Gastrocnemius medialis (tissue), 4 donors: ENCODE data around the gene TMOD4. TPM values are rescaled to one million over a fixed set of nuclear protein-coding genes. Genes with fewer than 3 reads are reported as not detected.
A peak's percentile ranks its signal among the peaks of the same experiment; 100 is the strongest.

Source experiments
- ATAC-seq, 2 donors: fragments of 150-250 bp; one replicate each; pipeline ENCODE4 v1.9.1; 2016
- DNase-seq, 2 donors: peaks; one replicate each; pipeline ENCODE4 v3.0.0-alpha.2; 2019
- H3K27ac ChIP-seq, 4 donors: fragments of 200-600 bp; sonication (generic); 1 replicate in 1 of 4; 2 replicates in 3 of 4; pipeline ENCODE4 v1.5.1; 2016 to 2018; ENCODE audit warnings: mild to moderate bottlenecking in 2 of 4, moderate library complexity in 1 of 4
- H3K27me3 ChIP-seq, 3 donors: fragments of 200-600 bp; sonication (generic) in 2 of 3; 1 replicate in 1 of 3; 2 replicates in 2 of 3; pipeline versions ENCODE4 v1.5.1 to v1.6.0; 2016 to 2019; ENCODE audit warnings: mild to moderate bottlenecking in 1 of 3, moderate library complexity in 1 of 3
- H3K36me3 ChIP-seq, 2 donors: fragments of 200-600 bp; sonication (generic) in 1 of 2; one replicate each; pipeline ENCODE4 v1.5.1; 2017 to 2018
- H3K4me1 ChIP-seq, 2 donors: fragments of 200-600 bp; sonication (generic) in 1 of 2; one replicate each; pipeline ENCODE4 v1.5.1; 2016 to 2017; ENCODE audit warnings: mild to moderate bottlenecking in 2 of 2
- H3K4me3 ChIP-seq, 4 donors: fragments of 200-600 bp; sonication (generic) in 3 of 4; 1 replicate in 1 of 4; 2 replicates in 3 of 4; pipeline ENCODE4 v1.5.1; 2016 to 2019; ENCODE audit warnings: mild to moderate bottlenecking in 2 of 4
- H3K9me3 ChIP-seq, 3 donors: fragments of 200-600 bp; sonication (generic) in 2 of 3; 1 replicate in 1 of 3; 2 replicates in 2 of 3; pipeline ENCODE4 v1.5.1; 2016 to 2019
- POLR2A ChIP-seq, 2 donors: fragments of 450-650 bp; IDR thresholded peaks; one replicate each; pipeline ENCODE4 v1.6.1; 2017; ENCODE audit warnings: antibody characterized with exemption in 2 of 2, mild to moderate bottlenecking in 2 of 2, moderate library complexity in 2 of 2
- in situ Hi-C, 4 donors: fragments of 200-750 bp; cut with MboI; loops; one replicate each; pipeline versions ENCODE4 v1.15.0 to v1.8.0; 2017; ENCODE audit warnings: low sequenced_read_pairs in 4 of 4
- intact Hi-C: fragments of 100-400 bp; cut with DNase I; formaldehyde crosslinking; loops from one replicate; pipeline ENCODE4 v1.15.1; 2023; ENCODE audit warnings: low total_unique reads
- total RNA-seq, 4 donors: library from RNA; depleted of rRNA; stranded (reverse); fragments of >200 nt; gene quantifications; one replicate each; pipeline versions ENCODE4 v1.1.0 to v1.2.3, GENCODE V29; 2016
- TF ChIP-seq, protein P1 (sequence below), 5 experiments: fragments of 450-650 bp in 3 of 5; fragments of 200-600 bp in 2 of 5; sonication (generic) in 2 of 5; IDR thresholded peaks in 4 of 5; conservative IDR thresholded peaks in 1 of 5; 1 replicate in 4 of 5; 2 replicates in 1 of 5; pipeline ENCODE4 v1.5.1; 2016 to 2019; ENCODE audit warnings: antibody characterized with exemption in 5 of 5, mild to moderate bottlenecking in 3 of 5, moderate library complexity in 3 of 5

The TMOD4 gene
- total RNA-seq, 4 donors from 2014 or later: 58.3 to 315 (median 188) TPM

DNA sequence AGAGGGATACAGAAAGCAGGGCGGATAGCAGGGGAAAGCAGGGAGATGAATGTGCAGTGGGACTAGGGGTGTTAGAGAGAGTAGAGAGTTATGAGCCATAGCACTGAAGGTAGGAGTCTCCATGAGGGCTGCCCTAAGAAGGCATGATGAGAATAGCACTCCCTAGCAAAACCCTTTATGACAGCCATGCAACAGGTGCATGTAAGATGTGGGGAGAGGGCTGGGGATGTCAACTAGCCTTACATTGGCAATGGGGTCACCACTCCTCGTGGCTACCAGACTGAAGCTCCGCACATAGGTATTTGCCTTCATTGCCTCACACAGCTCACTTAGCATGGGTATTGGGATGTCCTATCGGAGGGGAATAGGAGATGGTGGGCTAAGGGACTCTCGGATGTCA, 4.6 kb downstream of the TMOD4 start:
- DNase-seq (peak in 1 of 2 donors; percentile 7), ATAC-seq (no peak)
- TF ChIP-seq, protein P1, sequence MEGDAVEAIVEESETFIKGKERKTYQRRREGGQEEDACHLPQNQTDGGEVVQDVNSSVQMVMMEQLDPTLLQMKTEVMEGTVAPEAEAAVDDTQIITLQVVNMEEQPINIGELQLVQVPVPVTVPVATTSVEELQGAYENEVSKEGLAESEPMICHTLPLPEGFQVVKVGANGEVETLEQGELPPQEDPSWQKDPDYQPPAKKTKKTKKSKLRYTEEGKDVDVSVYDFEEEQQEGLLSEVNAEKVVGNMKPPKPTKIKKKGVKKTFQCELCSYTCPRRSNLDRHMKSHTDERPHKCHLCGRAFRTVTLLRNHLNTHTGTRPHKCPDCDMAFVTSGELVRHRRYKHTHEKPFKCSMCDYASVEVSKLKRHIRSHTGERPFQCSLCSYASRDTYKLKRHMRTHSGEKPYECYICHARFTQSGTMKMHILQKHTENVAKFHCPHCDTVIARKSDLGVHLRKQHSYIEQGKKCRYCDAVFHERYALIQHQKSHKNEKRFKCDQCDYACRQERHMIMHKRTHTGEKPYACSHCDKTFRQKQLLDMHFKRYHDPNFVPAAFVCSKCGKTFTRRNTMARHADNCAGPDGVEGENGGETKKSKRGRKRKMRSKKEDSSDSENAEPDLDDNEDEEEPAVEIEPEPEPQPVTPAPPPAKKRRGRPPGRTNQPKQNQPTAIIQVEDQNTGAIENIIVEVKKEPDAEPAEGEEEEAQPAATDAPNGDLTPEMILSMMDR (IDR thresholded peaks at IDR 0.05 in 4 of 5, conservative IDR thresholded peaks at IDR 0.05 in 1 of 5): no peak
- no peak for TF ChIP-seq POLR2A (IDR thresholded peaks at IDR 0.05)
- intact Hi-C loops (no loop called here), in situ Hi-C loops (no loop called here)
- no peaks in the 10 kb centered on the region for H3K27me3 ChIP-seq
- H3K4me1 ChIP-seq: peaks cover 63 to 76% of the 10 kb centered on the region in 2 donors
- H3K4me3 ChIP-seq: peak overlapping the region in 1 of 4 donors; percentile 10
- no peaks in the 10 kb centered on the region for H3K9me3 ChIP-seq
- peak overlapping the region; percentile 91 to 99 (median 92) for H3K27ac ChIP-seq
- H3K36me3 ChIP-seq: peaks cover 0 to 24% of the 10 kb centered on the region in 2 donors

DNA sequence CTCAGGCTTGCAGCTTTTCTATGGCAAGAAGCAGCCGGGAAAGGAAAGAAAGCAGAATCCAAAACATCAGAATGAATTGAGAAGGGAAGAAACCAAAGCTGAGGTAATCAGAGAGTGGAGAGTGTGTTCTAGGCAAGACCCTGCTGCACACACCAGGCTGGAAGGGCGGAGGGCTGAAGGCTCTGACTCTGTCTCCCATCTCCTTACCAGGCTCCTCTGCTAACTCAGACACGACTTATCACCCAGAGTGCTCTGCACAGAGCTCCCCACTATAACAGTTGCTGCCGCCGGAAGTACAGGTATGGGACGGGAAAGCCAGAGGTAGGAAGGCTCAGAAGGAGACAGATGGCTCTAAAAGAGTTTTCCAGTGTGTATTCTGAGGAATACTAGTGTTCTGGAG, 8.7 kb downstream of the TMOD4 start:
- Histone ChIP-seq H3K4me3 (peak overlapping the region in 2 of 4 donors; percentile 84 to 97), H3K27me3 (no peaks in the 10 kb centered on the region), H3K9me3 (no peaks in the 10 kb centered on the region), H3K4me1 (peaks cover 62 to 65% of the 10 kb centered on the region in 2 donors), H3K36me3 (peaks cover 0 to 15% of the 10 kb centered on the region in 2 donors), H3K27ac (peak overlapping the region; percentile 91 to 99 (median 91))
- no peak for ATAC-seq
- intact Hi-C loops (no loop called here), in situ Hi-C loops (no loop called here)
- TF ChIP-seq, protein P1 (IDR thresholded peaks at IDR 0.05 in 4 of 5, conservative IDR thresholded peaks at IDR 0.05 in 1 of 5): no peak
- TF ChIP-seq POLR2A (IDR thresholded peaks at IDR 0.05): no peak
- DNase-seq: peak in 1 of 2 donors; percentile 11

DNA sequence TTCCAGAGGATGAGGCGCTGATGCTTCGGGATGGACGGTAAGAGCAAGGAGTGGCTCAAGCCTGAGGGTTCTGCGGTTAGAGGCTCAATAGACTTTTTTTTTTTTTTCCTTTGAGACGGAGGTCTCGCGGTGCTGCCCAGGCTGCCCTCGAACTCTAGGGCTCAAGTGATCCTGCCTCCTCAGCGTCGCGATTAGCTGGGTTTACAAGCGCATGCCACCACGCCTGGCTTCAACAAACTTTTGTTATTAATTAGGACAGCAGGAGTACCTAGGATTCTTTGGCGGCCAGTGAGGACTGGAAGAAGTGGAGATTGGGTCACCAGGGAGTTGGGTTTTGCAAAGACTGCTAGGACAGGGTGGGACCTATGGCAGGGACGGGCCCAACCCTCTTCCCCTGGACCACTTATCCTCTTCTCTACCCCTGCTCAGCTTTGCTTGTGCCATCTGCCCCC, 9.2 kb downstream of the TMOD4 start:
- in situ Hi-C loops (no loop called here), intact Hi-C loops (loop anchor here (1.0 kb wide), 1 partner anchor 24 kb away; the partner anchor contains the start of gene VPS72)
- peak overlapping the region; percentile 91 to 99 (median 91) for H3K27ac ChIP-seq
- H3K4me3 ChIP-seq: peak overlapping the region; percentile 82 to 97 (median 84)
- TF ChIP-seq, protein P1 (IDR thresholded peaks at IDR 0.05 in 4 of 5, conservative IDR thresholded peaks at IDR 0.05 in 1 of 5): no peak
- no peak for TF ChIP-seq POLR2A (IDR thresholded peaks at IDR 0.05)
- H3K4me1 ChIP-seq: peaks cover 56 to 59% of the 10 kb centered on the region in 2 donors
- H3K36me3 ChIP-seq: peaks cover 0 to 19% of the 10 kb centered on the region in 2 donors
- H3K27me3 ChIP-seq: no peaks in the 10 kb centered on the region
- ATAC-seq: peak in 1 of 2 donors; percentile 1
- H3K9me3 ChIP-seq: no peaks in the 10 kb centered on the region
- DNase-seq: peak in 1 of 2 donors; percentile 25

DNA sequence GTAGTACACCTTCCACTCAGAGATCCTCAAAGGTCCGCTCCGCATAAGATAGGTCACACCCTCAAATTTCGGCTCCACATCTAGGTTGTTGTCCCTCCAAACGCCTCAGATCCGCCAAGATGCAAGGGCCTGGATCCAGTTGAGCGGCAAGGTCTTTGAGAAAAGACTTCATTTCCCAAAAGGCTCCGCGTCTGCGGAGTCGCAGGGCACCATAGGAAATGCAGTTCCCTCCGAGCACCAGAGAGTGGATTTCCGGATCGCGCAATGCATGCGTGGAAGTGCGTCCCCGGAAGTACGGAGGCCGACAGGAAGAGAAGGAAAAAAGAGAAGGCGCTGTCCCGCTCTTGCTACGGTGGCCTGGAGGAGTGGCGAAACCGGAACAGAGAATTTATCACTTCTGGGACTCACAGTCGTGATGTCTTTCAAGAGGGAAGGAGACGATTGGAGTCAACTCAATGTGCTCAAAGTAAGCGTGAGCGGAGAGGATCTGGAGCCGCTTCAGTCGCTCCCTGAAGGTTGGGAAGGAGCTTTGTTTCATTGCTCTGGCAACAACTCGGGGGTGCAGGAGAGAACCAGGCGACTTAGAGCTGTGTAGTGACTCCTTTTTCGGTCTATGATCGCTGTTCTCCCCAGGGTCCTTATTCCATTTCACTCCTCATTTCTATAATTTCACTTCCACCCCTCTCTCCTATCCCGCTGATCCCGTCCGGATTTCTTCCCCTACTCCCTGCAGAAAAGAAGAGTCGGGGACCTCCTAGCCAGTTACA, 9.9 kb downstream of the TMOD4 start, which contains the start of the genes LYSMD1 and SCNM1:
Gene LYSMD1, minus strand, starts transcription at position 165 of the 767 bp plus-strand sequence. CDS start 644 bp downstream, outside the sequence.
Gene SCNM1, plus strand, starts transcription at position 407 of the 767 bp plus-strand sequence. Its CDS starts 9 bp downstream, at position 416.
- DNase-seq: peak; percentile 97 to 98
- Histone ChIP-seq H3K4me1 (peaks cover 50 to 54% of the 10 kb centered on the region in 2 donors), H3K27me3 (no peaks in the 10 kb centered on the region), H3K27ac (peak within 1 kb of the TSS; percentile 91 to 99 (median 91)), H3K36me3 (peaks cover 0 to 18% of the 10 kb centered on the region in 2 donors), H3K4me3 (peak within 1 kb of the TSS; percentile 82 to 97 (median 84)), H3K9me3 (no peaks in the 10 kb centered on the region)
- intact Hi-C loops: loop anchor here (1.0 to 2.0 kb wide), 3 partner anchors 20 to 95 kb away; partner anchors contain the start of genes GABPB2, SEMA6C and VPS72
- in situ Hi-C loops: no loop called here
- TF ChIP-seq, protein P1 (IDR thresholded peaks at IDR 0.05 in 4 of 5, conservative IDR thresholded peaks at IDR 0.05 in 1 of 5): peak in 3 of 5 experiments; percentile 11 to 69 (median 51)
- peak; percentile 43 to 63 for TF ChIP-seq POLR2A (IDR thresholded peaks at IDR 0.05)
- peak; percentile 81 to 85 for ATAC-seq
